Astrocyte (in vitro differentiated cells and primary cell): ENCODE data around the gene SDR39U1. TPM values are rescaled to one million over a fixed set of nuclear protein-coding genes. Genes with fewer than 3 reads are reported as not detected.

Source experiments
- DNase-seq: peaks from one replicate; pipeline ENCODE4 v3.0.0-alpha.2; 2010; ENCODE audit warnings: low read depth
- FAIRE-seq: peaks from 2 replicates; lab custom pipeline; 2011; peaks lifted over from hg19 to GRCh38; lab: Jason Lieb, UNC
- H2AFZ ChIP-seq: 2 replicates; pipeline ENCODE4 v1.6.0; 2012; ENCODE audit warnings: low read depth, low read length, inconsistent platforms
- H3K27ac ChIP-seq: 2 replicates; pipeline ENCODE4 v1.5.1; 2011; ENCODE audit warnings: low read depth, low read length, inconsistent platforms
- H3K27me3 ChIP-seq: 2 replicates; pipeline ENCODE4 v1.6.0; 2011; ENCODE audit warnings: low read length, inconsistent platforms; ENCODE audit not compliant: insufficient read depth
- H3K36me3 ChIP-seq: 2 replicates; pipeline ENCODE4 v1.5.1; 2011; ENCODE audit warnings: low read length, inconsistent platforms; ENCODE audit not compliant: insufficient read depth
- H3K4me1 ChIP-seq: 2 replicates; pipeline ENCODE4 v1.5.1; 2011; ENCODE audit warnings: low read length, inconsistent platforms; ENCODE audit not compliant: insufficient read depth
- H3K4me2 ChIP-seq: 2 replicates; pipeline ENCODE4 v1.6.0; 2012; ENCODE audit warnings: low read length, inconsistent platforms
- H3K4me3 ChIP-seq: 2 replicates; pipeline ENCODE4 v1.5.1; 2011; ENCODE audit warnings: low read depth, mild to moderate bottlenecking, low read length, inconsistent platforms; ENCODE audit not compliant: insufficient read depth
- H3K79me2 ChIP-seq: 2 replicates; pipeline ENCODE4 v1.6.0; 2012; ENCODE audit warnings: mild to moderate bottlenecking, low read length, inconsistent platforms; ENCODE audit not compliant: insufficient read depth
- H3K9ac ChIP-seq: 2 replicates; pipeline ENCODE4 v1.6.0; 2012; ENCODE audit warnings: mild to moderate bottlenecking, low read length, inconsistent platforms
- H3K9me3 ChIP-seq: 2 replicates; pipeline ENCODE4 v1.5.1; 2012; ENCODE audit warnings: low read depth, mild to moderate bottlenecking, low read length, inconsistent platforms; ENCODE audit not compliant: insufficient read depth
- H4K20me1 ChIP-seq: 2 replicates; pipeline ENCODE4 v1.6.0; 2012; ENCODE audit warnings: low read length, inconsistent platforms; ENCODE audit not compliant: insufficient read depth
- H3K27ac Mint-ChIP-seq: one replicate; pipeline ENCODE4 v1.8.0; 2021; ENCODE audit warnings: mild to moderate bottlenecking, mixed read lengths; ENCODE audit not compliant: unreplicated experiment
- H3K27me3 Mint-ChIP-seq: one replicate; pipeline ENCODE4 v1.8.0; 2021; ENCODE audit warnings: low read depth, mixed read lengths; ENCODE audit not compliant: unreplicated experiment
- H3K36me3 Mint-ChIP-seq: one replicate; pipeline ENCODE4 v1.8.0; 2021; ENCODE audit warnings: low read depth, mixed read lengths; ENCODE audit not compliant: unreplicated experiment
- H3K4me1 Mint-ChIP-seq: one replicate; pipeline ENCODE4 v1.8.0; 2021; ENCODE audit warnings: low read depth, mixed read lengths; ENCODE audit not compliant: unreplicated experiment
- H3K4me3 Mint-ChIP-seq: one replicate; pipeline ENCODE4 v1.8.0; 2021; ENCODE audit warnings: mild to moderate bottlenecking, moderate library complexity, mixed read lengths; ENCODE audit not compliant: unreplicated experiment
- H3K9me3 Mint-ChIP-seq: one replicate; pipeline ENCODE4 v1.8.0; 2021; ENCODE audit warnings: mild to moderate bottlenecking, mixed read lengths; ENCODE audit not compliant: unreplicated experiment
- EZH2 ChIP-seq: IDR thresholded peaks from 2 replicates; pipeline ENCODE4 v1.6.1; 2012; ENCODE audit warnings: mild to moderate bottlenecking, low read length, inconsistent platforms; ENCODE audit not compliant: insufficient read depth
- total RNA-seq: library from RNA; stranded (reverse); gene quantifications from 2 replicates; pipeline ENCODE4 v1.2.1, GENCODE V29; 2021
- TF ChIP-seq, protein P1 (sequence below): IDR thresholded peaks from 2 replicates; pipeline ENCODE4 v1.5.1; 2011; ENCODE audit warnings: low read depth, mild to moderate bottlenecking, inconsistent platforms, low read length, moderate library complexity; ENCODE audit not compliant: insufficient read depth

SDR39U1 gene
- total RNA-seq, 1 donor from 2014 or later, result 28.1 TPM

DNA sequence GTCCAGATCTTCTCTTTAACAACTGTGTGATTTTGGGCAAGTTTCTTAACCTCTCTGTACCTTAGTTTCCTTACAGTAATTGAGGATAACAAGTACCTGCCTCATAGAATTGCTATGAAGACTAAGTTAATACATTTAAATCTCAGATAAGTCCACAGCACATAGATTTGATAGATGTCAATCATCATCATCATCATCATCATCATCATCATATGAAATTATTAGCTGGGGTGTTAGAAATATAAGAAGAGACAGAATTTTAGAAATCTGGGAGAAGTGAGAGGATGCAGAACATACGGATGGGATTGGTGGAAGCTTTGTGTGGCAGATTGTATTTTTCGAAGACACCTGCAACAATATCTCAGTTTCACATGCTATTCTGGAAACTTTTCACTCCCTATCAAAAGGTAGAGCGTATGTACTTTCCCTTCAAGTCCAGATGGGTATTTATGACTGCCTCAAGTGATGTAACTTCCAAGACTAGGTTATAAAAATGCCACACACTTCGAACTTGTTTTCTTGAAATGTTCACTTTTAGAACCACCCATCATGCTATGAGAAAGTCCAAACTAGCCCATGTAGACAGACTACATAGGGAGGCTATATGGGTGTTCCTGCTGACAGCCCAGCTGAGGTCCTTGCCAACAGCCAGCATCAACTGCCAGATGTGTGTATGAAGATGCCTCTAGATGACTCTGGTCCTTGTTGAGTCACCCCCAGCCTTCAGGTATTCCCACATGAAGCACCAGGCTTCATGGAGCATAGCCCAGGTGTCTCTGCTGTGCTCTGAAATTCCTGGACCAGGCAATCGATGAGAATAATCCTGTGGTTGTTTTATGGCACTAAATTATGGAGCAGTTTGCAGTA is 20.7 kb upstream of the SDR39U1 start:
- no peaks in the 10 kb centered on the region for H4K20me1 ChIP-seq
- no peak overlapping the region for H3K9ac ChIP-seq
- no peaks in the 10 kb centered on the region for H3K4me1 ChIP-seq
- H3K9me3 Mint-ChIP-seq, result peaks cover 4% of the 10 kb centered on the region
- H3K4me3 ChIP-seq, result no peak overlapping the region
- H3K27ac Mint-ChIP-seq, result no peak overlapping the region
- H3K9me3 ChIP-seq, result no peaks in the 10 kb centered on the region
- no peaks in the 10 kb centered on the region for H3K27me3 ChIP-seq
- H3K4me3 Mint-ChIP-seq, result no peak overlapping the region
- DNase-seq, result no peak
- no peaks in the 10 kb centered on the region for H3K36me3 ChIP-seq
- no peak overlapping the region for H2AFZ ChIP-seq
- H3K36me3 Mint-ChIP-seq, result peaks cover 14% of the 10 kb centered on the region
- H3K27me3 Mint-ChIP-seq, result no peaks in the 10 kb centered on the region
- H3K4me2 ChIP-seq, result no peak overlapping the region
- H3K79me2 ChIP-seq, result no peaks in the 10 kb centered on the region
- H3K4me1 Mint-ChIP-seq, result no peaks in the 10 kb centered on the region
- TF ChIP-seq EZH2, result no peak
- TF ChIP-seq, protein P1, sequence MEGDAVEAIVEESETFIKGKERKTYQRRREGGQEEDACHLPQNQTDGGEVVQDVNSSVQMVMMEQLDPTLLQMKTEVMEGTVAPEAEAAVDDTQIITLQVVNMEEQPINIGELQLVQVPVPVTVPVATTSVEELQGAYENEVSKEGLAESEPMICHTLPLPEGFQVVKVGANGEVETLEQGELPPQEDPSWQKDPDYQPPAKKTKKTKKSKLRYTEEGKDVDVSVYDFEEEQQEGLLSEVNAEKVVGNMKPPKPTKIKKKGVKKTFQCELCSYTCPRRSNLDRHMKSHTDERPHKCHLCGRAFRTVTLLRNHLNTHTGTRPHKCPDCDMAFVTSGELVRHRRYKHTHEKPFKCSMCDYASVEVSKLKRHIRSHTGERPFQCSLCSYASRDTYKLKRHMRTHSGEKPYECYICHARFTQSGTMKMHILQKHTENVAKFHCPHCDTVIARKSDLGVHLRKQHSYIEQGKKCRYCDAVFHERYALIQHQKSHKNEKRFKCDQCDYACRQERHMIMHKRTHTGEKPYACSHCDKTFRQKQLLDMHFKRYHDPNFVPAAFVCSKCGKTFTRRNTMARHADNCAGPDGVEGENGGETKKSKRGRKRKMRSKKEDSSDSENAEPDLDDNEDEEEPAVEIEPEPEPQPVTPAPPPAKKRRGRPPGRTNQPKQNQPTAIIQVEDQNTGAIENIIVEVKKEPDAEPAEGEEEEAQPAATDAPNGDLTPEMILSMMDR, result no peak
- no peak for FAIRE-seq
- no peak overlapping the region for H3K27ac ChIP-seq

DNA sequence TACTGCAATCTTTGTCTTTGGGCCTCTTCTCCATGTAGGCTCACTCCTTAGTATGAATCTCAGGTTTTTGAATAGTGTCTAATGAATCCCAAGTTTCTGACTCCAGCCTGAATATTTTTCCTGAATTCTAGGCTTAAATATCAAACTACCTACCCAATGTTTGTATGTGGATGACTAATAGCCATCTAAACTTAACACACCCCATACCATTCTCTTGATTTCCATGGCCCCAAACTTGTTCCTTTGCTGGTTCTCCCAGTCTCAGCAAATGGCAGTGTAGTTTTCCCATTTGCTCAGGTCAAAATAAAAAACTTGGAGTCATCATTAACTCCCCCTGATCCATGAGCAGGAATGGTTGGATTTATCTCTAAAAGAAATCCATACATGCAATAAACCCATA is 18.8 kb upstream of the SDR39U1 start:
- Histone ChIP-seq H3K9ac (no peak overlapping the region), H3K4me3 (no peak overlapping the region), H3K27me3 (no peaks in the 10 kb centered on the region), H3K79me2 (no peaks in the 10 kb centered on the region), H2AFZ (no peak overlapping the region), H3K4me2 (no peak overlapping the region), H3K9me3 (no peaks in the 10 kb centered on the region), H3K4me1 (no peaks in the 10 kb centered on the region), H3K36me3 (no peaks in the 10 kb centered on the region), H4K20me1 (no peaks in the 10 kb centered on the region), H3K27ac (no peak overlapping the region)
- peaks cover 24% of the 10 kb centered on the region for H3K36me3 Mint-ChIP-seq
- H3K27ac Mint-ChIP-seq, result no peak overlapping the region
- H3K4me1 Mint-ChIP-seq, result no peaks in the 10 kb centered on the region
- H3K27me3 Mint-ChIP-seq, result no peaks in the 10 kb centered on the region
- TF ChIP-seq EZH2, result no peak
- TF ChIP-seq, protein P1, result no peak
- H3K4me3 Mint-ChIP-seq, result no peak overlapping the region
- FAIRE-seq, result no peak
- no peak for DNase-seq
- peaks cover 11% of the 10 kb centered on the region for H3K9me3 Mint-ChIP-seq

DNA sequence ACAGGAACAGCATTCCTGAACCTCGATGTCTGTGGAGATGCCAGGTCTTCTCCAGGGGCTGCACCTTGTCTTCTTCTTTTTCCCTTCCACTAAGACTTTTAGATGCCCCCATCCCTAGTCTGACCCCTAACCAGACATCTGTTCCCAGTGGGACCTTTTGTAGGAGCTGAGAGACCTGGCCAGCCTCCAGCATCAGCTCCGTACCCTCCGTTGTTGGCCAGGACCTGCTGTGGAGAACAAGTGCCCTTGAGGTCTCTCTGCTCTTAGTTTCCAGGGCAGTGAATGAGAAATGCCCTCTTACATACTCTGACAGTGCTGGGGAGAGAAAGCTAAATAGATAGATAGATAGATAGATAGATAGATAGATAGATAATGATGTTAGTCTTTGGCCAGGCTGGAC is 16.8 kb upstream of the SDR39U1 start:
- no peak for FAIRE-seq
- Histone ChIP-seq H4K20me1 (no peaks in the 10 kb centered on the region), H3K9ac (no peak overlapping the region), H3K36me3 (no peaks in the 10 kb centered on the region), H3K79me2 (no peaks in the 10 kb centered on the region), H3K4me1 (no peaks in the 10 kb centered on the region), H3K4me3 (no peak overlapping the region), H3K9me3 (no peaks in the 10 kb centered on the region), H3K27me3 (no peaks in the 10 kb centered on the region), H3K4me2 (no peak overlapping the region), H2AFZ (no peak overlapping the region), H3K27ac (no peak overlapping the region)
- Mint-ChIP-seq H3K4me3 (no peak overlapping the region), H3K27ac (no peak overlapping the region), H3K9me3 (peaks cover 15% of the 10 kb centered on the region), H3K4me1 (no peaks in the 10 kb centered on the region), H3K36me3 (peaks cover 28% of the 10 kb centered on the region), H3K27me3 (no peaks in the 10 kb centered on the region)
- DNase-seq, result no peak
- no peak for TF ChIP-seq EZH2
- TF ChIP-seq, protein P1, result no peak
